ENCODE results near the gene KMT5B. TPM values are rescaled to one million over a fixed set of nuclear protein-coding genes. Genes with fewer than 3 reads are reported as not detected.

Gene KMT5B
- total and polyA plus RNA-seq, 2 of the 4 experiments (the other 2 are of a cell fraction), result 11.2 to 13.4 TPM

GRCh38 chr11:68142028-68142412 lies 71.1 kb downstream of the KMT5B start:
- Histone ChIP-seq H3K23ac (ENCODE audit: low read depth, low read length) (no peak overlapping the region), H2AFZ (replicated peaks; ENCODE audit: low read length, poor library complexity) (no peak overlapping the region), H2BK5ac (ENCODE audit: low read depth, low read length, poor library complexity, severe bottlenecking) (no peak overlapping the region), H3K14ac (replicated peaks; ENCODE audit: low read depth, low read length) (no peak overlapping the region), H3K56ac (ENCODE audit: extremely low read depth, insufficient read depth, low read length) (no peak overlapping the region), H3K36me3 (ENCODE audit: control insufficient read depth, insufficient read depth, low read length) (no peaks in the 10 kb centered on the region), H2BK15ac (ENCODE audit: low read depth, low read length) (no peak overlapping the region), H3K4ac (ENCODE audit: low read depth, low read length) (no peak overlapping the region), H3K9me1 (ENCODE audit: insufficient read depth, low read length) (no peaks in the 10 kb centered on the region), H3K18ac (ENCODE audit: low read depth, low read length) (no peak overlapping the region), H2BK120ac (ENCODE audit: low read depth, low read length) (no peak overlapping the region), H3K27ac (ENCODE audit: insufficient read depth, low read length) (no peak overlapping the region), H3K4me3 (ENCODE audit: insufficient read depth, low read depth, low read length) (no peak overlapping the region), H2AK5ac (ENCODE audit: low read depth, low read length) (no peak overlapping the region), H4K5ac (ENCODE audit: low read depth, low read length) (no peak overlapping the region), H4K20me1 (ENCODE audit: insufficient read depth, low read length) (no peaks in the 10 kb centered on the region), H3K4me1 (ENCODE audit: control insufficient read depth, insufficient read depth, low read length) (peaks cover 2% of the 10 kb centered on the region; the same call in 1 of the 2 replicates), H4K8ac (ENCODE audit: low read depth in 2 of 2, low read length in 2 of 2) (no peak overlapping the region), H4K91ac (ENCODE audit: insufficient read depth, low read depth, low read length) (no peak overlapping the region), H3K79me1 (ENCODE audit: low read depth in 1 of 2, low read length in 2 of 2) (no peaks in the 10 kb centered on the region), H3K9me3 (ENCODE audit: control insufficient read depth, insufficient read depth, low read length) (no peaks in the 10 kb centered on the region), H3K4me2 (ENCODE audit: low read depth, low read length) (no peak overlapping the region), H3K9ac (ENCODE audit: low read depth, low read length) (no peak overlapping the region), H2AK9ac (replicated peaks; ENCODE audit: low read depth, low read length, poor library complexity) (no peak overlapping the region), H2BK20ac (ENCODE audit: low read depth, low read length) (no peak overlapping the region), H3K27me3 (ENCODE audit: control insufficient read depth, insufficient read depth, low read length) (peaks cover 6% of the 10 kb centered on the region; the same call in 1 of the 2 replicates)
- ATAC-seq (ENCODE audit: low read depth), result no peak
- WGBS, 2 experiments (ENCODE audit: extremely low coverage in 2 of 2, insufficient read length in 1 of 2), result 100% methylated on average over 1 of the region's 13 CpGs; no CpG with 5 or more reads in 1 of the 2 experiments
- no TSS peak for BruUV-seq (replicated peaks)
- dilution Hi-C loops (cut with HindIII; ENCODE audit: low sequenced_read_pairs, unreplicated experiment), result no loop called here
- in situ Hi-C loops (cut with MboI; ENCODE audit: low sequenced_read_pairs), result no loop called here
- DNase-seq, result no peak
- intact Hi-C loops (cut with micrococcal nuclease), result no loop called here
- CTCF ChIA-PET, result no interaction called here
- no peak for TF ChIP-seq CEBPB (IDR thresholded peaks at IDR 0.05; ENCODE audit: low read depth, low read length)
- POLR2A ChIA-PET (ENCODE audit: unreplicated experiment), result no interaction called here

Measured in IMR-90 (cell line).